IMR-90 (cell line): Measurements from ENCODE around the gene ADAMTS19. TPM values are rescaled to one million over a fixed set of nuclear protein-coding genes. Genes with fewer than 3 reads are reported as not detected.

Experiments
- ATAC-seq: fragments of 200-7000 bp; cut with Tn5 transposase; 2 replicates; pipeline ENCODE4 v1.9.1; 2020; ENCODE audit warnings: low read depth, mild to moderate bottlenecking, moderate library complexity
- BruUV-seq: library from RNA; stranded (reverse); fragments of 400-500 nt; replicated peaks from 2 replicates; lab custom pipeline; 2021; lab: Mats Ljungman, UMichigan
- CTCF ChIA-PET: fragments of 300-600 bp; formaldehyde crosslinking; extraction: SDS; loops from one replicate; lab custom pipeline; 2021; ENCODE audit warnings: antibody characterized with exemption; lab: Yijun Ruan, JAX
- POLR2A ChIA-PET: fragments of 300-600 bp; sonication (Branson Sonifier 250); formaldehyde crosslinking; loops from one replicate; lab custom pipeline; 2022; ENCODE audit warnings: antibody characterized with exemption; ENCODE audit not compliant: unreplicated experiment; lab: Charles Lee
- DNase-seq: peaks from one replicate; pipeline ENCODE4 v3.0.0; 2013
- H2AFZ ChIP-seq: replicated peaks from 2 replicates; pipeline ENCODE3; 2013; ENCODE audit warnings: low read length, mild to moderate bottlenecking; ENCODE audit not compliant: poor library complexity
- H2AK5ac ChIP-seq: 2 replicates; pipeline ENCODE4 v1.6.1; 2013; ENCODE audit warnings: low read depth, low read length, inconsistent platforms
- H2AK9ac ChIP-seq: replicated peaks from 2 replicates; pipeline ENCODE3; 2013; ENCODE audit warnings: mild to moderate bottlenecking, low read depth, low read length, moderate library complexity; ENCODE audit not compliant: poor library complexity
- H2BK120ac ChIP-seq: 2 replicates; pipeline ENCODE4 v1.6.1; 2013; ENCODE audit warnings: low read depth, low read length, inconsistent platforms
- H2BK15ac ChIP-seq: 3 replicates; pipeline ENCODE4 v1.6.1; 2013; ENCODE audit warnings: low read depth, low read length, inconsistent platforms
- H2BK20ac ChIP-seq: 2 replicates; pipeline ENCODE4 v1.6.1; 2013; ENCODE audit warnings: low read depth, mild to moderate bottlenecking, inconsistent platforms, low read length, moderate library complexity
- H2BK5ac ChIP-seq: 2 replicates; pipeline ENCODE4 v1.6.1; 2013; ENCODE audit warnings: mild to moderate bottlenecking, low read depth, low read length, inconsistent platforms; ENCODE audit not compliant: poor library complexity, severe bottlenecking
- H3K14ac ChIP-seq: replicated peaks from 2 replicates; pipeline ENCODE4 v1.6.1; 2013; ENCODE audit warnings: low read depth, low read length, inconsistent platforms
- H3K18ac ChIP-seq: 2 replicates; pipeline ENCODE4 v1.6.1; 2013; ENCODE audit warnings: low read depth, low read length, control low read depth
- H3K23ac ChIP-seq: 2 replicates; pipeline ENCODE4 v1.6.1; 2013; ENCODE audit warnings: low read depth, low read length, inconsistent platforms
- H3K27ac ChIP-seq: 2 replicates; pipeline ENCODE4 v1.5.1; 2013; ENCODE audit warnings: mild to moderate bottlenecking, control low read depth, low read length; ENCODE audit not compliant: insufficient read depth
- H3K27me3 ChIP-seq: 2 replicates; pipeline ENCODE4 v1.6.1; 2013; ENCODE audit warnings: low read length; ENCODE audit not compliant: control insufficient read depth, insufficient read depth
- H3K36me3 ChIP-seq: 2 replicates; pipeline ENCODE4 v1.6.1; 2013; ENCODE audit warnings: low read length, mixed read lengths; ENCODE audit not compliant: control insufficient read depth, insufficient read depth
- H3K4ac ChIP-seq: 2 replicates; pipeline ENCODE4 v1.6.1; 2013; ENCODE audit warnings: low read depth, low read length, inconsistent platforms
- H3K4me1 ChIP-seq: 2 replicates; pipeline ENCODE4 v1.6.1; 2013; ENCODE audit warnings: low read length, mixed read lengths; ENCODE audit not compliant: control insufficient read depth, insufficient read depth
- H3K4me2 ChIP-seq: 2 replicates; pipeline ENCODE4 v1.6.1; 2013; ENCODE audit warnings: low read depth, mild to moderate bottlenecking, control low read depth, low read length, moderate library complexity
- H3K4me3 ChIP-seq: 2 replicates; pipeline ENCODE4 v1.5.1; 2013; ENCODE audit warnings: low read depth, mild to moderate bottlenecking, control low read depth, low read length, moderate library complexity; ENCODE audit not compliant: insufficient read depth
- H3K56ac ChIP-seq: 2 replicates; pipeline ENCODE4 v1.6.1; 2013; ENCODE audit warnings: low read length, inconsistent platforms; ENCODE audit not compliant: insufficient read depth; ENCODE audit errors: extremely low read depth
- H3K79me1 ChIP-seq, 2 experiments: 2 replicates each; pipeline ENCODE4 v1.6.1; 2013; ENCODE audit warnings: low read length in 2 of 2, inconsistent platforms in 1 of 2, low read depth in 1 of 2
- H3K9ac ChIP-seq: 2 replicates; pipeline ENCODE4 v1.6.1; 2013; ENCODE audit warnings: low read depth, low read length, control low read depth
- H3K9me1 ChIP-seq: 2 replicates; pipeline ENCODE4 v1.6.1; 2013; ENCODE audit warnings: low read length, inconsistent platforms; ENCODE audit not compliant: insufficient read depth
- H3K9me3 ChIP-seq: 2 replicates; pipeline ENCODE4 v1.6.1; 2013; ENCODE audit warnings: low read length; ENCODE audit not compliant: control insufficient read depth, insufficient read depth
- H4K20me1 ChIP-seq: 2 replicates; pipeline ENCODE4 v1.6.1; 2013; ENCODE audit warnings: low read length, inconsistent platforms; ENCODE audit not compliant: insufficient read depth
- H4K5ac ChIP-seq: 2 replicates; pipeline ENCODE4 v1.6.1; 2013; ENCODE audit warnings: mild to moderate bottlenecking, low read depth, low read length, control low read depth
- H4K8ac ChIP-seq, 2 experiments: 2 replicates each; pipeline ENCODE4 v1.6.1; 2013; ENCODE audit warnings: low read depth in 2 of 2, low read length in 2 of 2, control low read depth in 1 of 2, inconsistent platforms in 1 of 2
- H4K91ac ChIP-seq: 2 replicates; pipeline ENCODE4 v1.6.1; 2013; ENCODE audit warnings: low read depth, low read length, inconsistent platforms; ENCODE audit not compliant: insufficient read depth
- CEBPB ChIP-seq: IDR thresholded peaks from 2 replicates; pipeline ENCODE4 v1.6.1; 2012; ENCODE audit warnings: low read depth, low read length, improper control_type of control experiment
- FOS ChIP-seq: fragments of 150-350 bp; IDR thresholded peaks from 2 replicates; pipeline ENCODE4 v1.6.1; 2016; ENCODE audit warnings: low read depth, low read length
- MAFK ChIP-seq: IDR thresholded peaks from 2 replicates; pipeline ENCODE4 v1.6.1; 2012; ENCODE audit warnings: low read depth, low read length, improper control_type of control experiment
- MAZ ChIP-seq: IDR thresholded peaks from 2 replicates; pipeline ENCODE4 v1.6.1; 2012; ENCODE audit warnings: low read depth, mild to moderate bottlenecking, low read length, improper control_type of control experiment, moderate library complexity, borderline replicate concordance
- MXI1 ChIP-seq: IDR thresholded peaks from 2 replicates; pipeline ENCODE4 v1.6.1; 2012; ENCODE audit warnings: low read depth, mild to moderate bottlenecking, low read length, moderate library complexity, borderline replicate concordance
- NFE2L2 ChIP-seq: fragments of 150-350 bp; IDR thresholded peaks from 2 replicates; pipeline ENCODE4 v1.6.1; 2016; ENCODE audit warnings: low read depth, mild to moderate bottlenecking, low read length
- POLR2A ChIP-seq: IDR thresholded peaks from 2 replicates; pipeline ENCODE4 v1.6.1; 2012; ENCODE audit warnings: mild to moderate bottlenecking, low read depth, low read length
- RFX5 ChIP-seq: IDR thresholded peaks from 2 replicates; pipeline ENCODE4 v1.8.0; 2012; ENCODE audit warnings: low read depth, mild to moderate bottlenecking, low read length, moderate library complexity
- SMC3 ChIP-seq: fragments of 150-350 bp; IDR thresholded peaks from 2 replicates; pipeline ENCODE4 v1.6.1; 2016; ENCODE audit warnings: low read depth, mild to moderate bottlenecking, antibody characterized with exemption, low read length, moderate library complexity
- WGBS, 2 experiments: methylation state at CpG; one replicate each; pipeline versions ENCODE4 v1.1.5 to v1.1.7; 2013; ENCODE audit warnings: missing lambda C conversion rate in 2 of 2; ENCODE audit not compliant: insufficient read length in 1 of 2; ENCODE audit errors: extremely low coverage in 2 of 2; 5-methylcytosine and 5-hydroxymethylcytosine counted together
- dilution Hi-C: fragments of 300-500 bp; cut with HindIII; formaldehyde crosslinking; loops from one replicate; pipeline ENCODE4 v1.14.3; 2018; ENCODE audit warnings: low sequenced_read_pairs; ENCODE audit not compliant: unreplicated experiment
- in situ Hi-C: fragments of 300-500 bp; cut with MboI; formaldehyde crosslinking; loops from 3 replicates; pipeline ENCODE4 v1.14.3; 2019; ENCODE audit warnings: low sequenced_read_pairs, inconsistent platforms, mixed read lengths
- intact Hi-C: fragments of 100-400 bp; cut with micrococcal nuclease; formaldehyde crosslinking; loops from 2 replicates; pipeline ENCODE4 v1.10.0; 2022
- polyA plus RNA-seq, 3 experiments: library from polyadenylated mRNA; depleted of rRNA; stranded (reverse); fragments of >200 nt; gene quantifications; 2 replicates each; pipeline ENCODE4 v1.2.3, GENCODE V29; 2012; ENCODE audit warnings: low replicate concordance in 1 of 3
- total RNA-seq: library from RNA; depleted of rRNA; stranded (reverse); fragments of >200 nt; gene quantifications from 2 replicates; pipeline ENCODE4 v1.2.3, GENCODE V29; 2012
- TF ChIP-seq, protein P1 (sequence below): fragments of 150-350 bp; IDR thresholded peaks from 2 replicates; pipeline ENCODE4 v1.6.1; 2016; ENCODE audit warnings: low read depth, mild to moderate bottlenecking, low read length, moderate library complexity, borderline replicate concordance

ADAMTS19 gene
- total and polyA plus RNA-seq, 2 of the 4 experiments (the other 2 are of a cell fraction): under 0.01 to 0.17 TPM

DNA sequence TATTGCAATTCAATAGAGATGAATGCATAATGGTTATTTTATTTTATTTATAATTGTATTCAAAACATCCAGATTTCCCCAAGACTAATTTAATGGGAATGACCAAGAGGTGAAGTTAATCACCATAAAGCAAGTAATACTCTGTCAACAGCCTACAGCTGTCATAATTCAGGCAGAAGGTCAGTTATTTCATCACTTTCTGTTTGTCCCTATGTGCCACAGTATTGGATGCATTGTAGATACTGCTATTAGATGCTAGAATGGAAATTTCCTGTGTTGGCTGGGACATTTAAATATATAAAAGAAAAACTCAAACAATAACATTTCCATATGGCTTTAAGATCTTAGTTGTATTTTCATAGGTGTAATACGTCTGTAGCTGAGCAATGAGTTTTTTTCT lies 231.1 kb downstream of the ADAMTS19 start:
- no peak overlapping the region for H3K23ac ChIP-seq
- BruUV-seq: no TSS peak
- POLR2A ChIA-PET: no interaction called here
- H3K4me3 ChIP-seq: no peak overlapping the region
- no peak overlapping the region for H3K56ac ChIP-seq
- CTCF ChIA-PET: no interaction called here
- WGBS, 2 experiments: no CpG with 5 or more reads among the region's 1 CpG
- no peak overlapping the region for H3K27ac ChIP-seq
- no peak overlapping the region for H2AK5ac ChIP-seq
- intact Hi-C loops: no loop called here
- no peak overlapping the region for H2AK9ac ChIP-seq
- H2BK5ac ChIP-seq: no peak overlapping the region
- no peak overlapping the region for H3K18ac ChIP-seq
- H4K8ac ChIP-seq: no peak overlapping the region
- no peaks in the 10 kb centered on the region for H3K4me1 ChIP-seq
- TF ChIP-seq CEBPB (no peak), MXI1 (no peak), FOS (no peak), RFX5 (no peak), NFE2L2 (no peak), POLR2A (no peak), MAZ (no peak), SMC3 (no peak), MAFK (no peak)
- TF ChIP-seq, protein P1, sequence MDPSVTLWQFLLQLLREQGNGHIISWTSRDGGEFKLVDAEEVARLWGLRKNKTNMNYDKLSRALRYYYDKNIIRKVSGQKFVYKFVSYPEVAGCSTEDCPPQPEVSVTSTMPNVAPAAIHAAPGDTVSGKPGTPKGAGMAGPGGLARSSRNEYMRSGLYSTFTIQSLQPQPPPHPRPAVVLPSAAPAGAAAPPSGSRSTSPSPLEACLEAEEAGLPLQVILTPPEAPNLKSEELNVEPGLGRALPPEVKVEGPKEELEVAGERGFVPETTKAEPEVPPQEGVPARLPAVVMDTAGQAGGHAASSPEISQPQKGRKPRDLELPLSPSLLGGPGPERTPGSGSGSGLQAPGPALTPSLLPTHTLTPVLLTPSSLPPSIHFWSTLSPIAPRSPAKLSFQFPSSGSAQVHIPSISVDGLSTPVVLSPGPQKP: no peak
- no peak overlapping the region for H2BK20ac ChIP-seq
- no peak overlapping the region for H2BK120ac ChIP-seq
- no peak overlapping the region for H3K9ac ChIP-seq
- H3K9me3 ChIP-seq: peaks cover 2% of the 10 kb centered on the region; the same call in 1 of the 2 replicates
- no peak overlapping the region for H3K14ac ChIP-seq
- H3K79me1 ChIP-seq: no peaks in the 10 kb centered on the region
- DNase-seq (no peak), ATAC-seq (no peak)
- H3K27me3 ChIP-seq: no peaks in the 10 kb centered on the region
- H3K9me1 ChIP-seq: no peaks in the 10 kb centered on the region
- no peaks in the 10 kb centered on the region for H3K36me3 ChIP-seq
- H2AFZ ChIP-seq: no peak overlapping the region
- no peak overlapping the region for H2BK15ac ChIP-seq
- no peak overlapping the region for H4K91ac ChIP-seq
- dilution Hi-C loops: no loop called here
- H3K4me2 ChIP-seq: no peak overlapping the region
- no peak overlapping the region for H3K4ac ChIP-seq
- no peak overlapping the region for H4K5ac ChIP-seq
- no peaks in the 10 kb centered on the region for H4K20me1 ChIP-seq
- in situ Hi-C loops: no loop called here
